ENCODE measurements around the gene SYTL2. TPM values are rescaled to one million over a fixed set of nuclear protein-coding genes. Genes with fewer than 3 reads are reported as not detected.

The SYTL2 gene
- total RNA-seq, 4 donors from 2014 or later = 140 to 1,280 (median 344) TPM

GRCh38 chr11:85758026-85758425 lies 52.9 kb downstream of the SYTL2 start:
- WGBS, 2 donors (ENCODE audit: low coverage in 1 of 2) = 80% methylated on average over 4 of the region's 4 CpGs; no CpG with 5 or more reads in 1 of the 2 donors
- DNase-seq = no peak
- Histone ChIP-seq H3K9me3 (no peaks in the 10 kb centered on the region), H3K4me1 (peaks cover 0 to 22% (median 11%) of the 10 kb centered on the region in 4 donors), H3K36me3 (no peaks in the 10 kb centered on the region), H3K4me3 (no peak overlapping the region), H3K27ac (peak overlapping the region; percentile 54 to 71 (median 69)), H3K27me3 (no peaks in the 10 kb centered on the region)
- intact Hi-C loops (cut with DNase I; ENCODE audit: low total_unique reads) = no loop called here
- in situ Hi-C loops (cut with MboI; ENCODE audit: low pct_ligation_motif_present in 1 of 4, low pct_unique_long_range_greater_than_20kb in 1 of 4, low sequenced_read_pairs in 3 of 4) = no loop called here
- TF ChIP-seq EP300 (IDR thresholded peaks at IDR 0.05; ENCODE audit: low read depth) (no peak), POLR2A (IDR thresholded peaks at IDR 0.05) (no peak), POLR2AphosphoS5 (IDR thresholded peaks at IDR 0.05) (no peak), CTCF (IDR thresholded peaks at IDR 0.05) (no peak)

GRCh38 chr11:85756401-85757200 lies 54.3 kb downstream of the SYTL2 start:
- no peaks in the 10 kb centered on the region for H3K27me3 ChIP-seq
- peak; percentile 78 for DNase-seq
- H3K4me3 ChIP-seq = no peak overlapping the region
- peak overlapping the region; percentile 54 to 71 (median 69) for H3K27ac ChIP-seq
- in situ Hi-C loops (cut with MboI; ENCODE audit: low pct_ligation_motif_present in 1 of 4, low pct_unique_long_range_greater_than_20kb in 1 of 4, low sequenced_read_pairs in 3 of 4) (no loop called here), intact Hi-C loops (cut with DNase I; ENCODE audit: low total_unique reads) (no loop called here)
- H3K4me1 ChIP-seq = peaks cover 0 to 22% (median 11%) of the 10 kb centered on the region in 4 donors
- WGBS, 2 donors (ENCODE audit: low coverage in 1 of 2) = 46 to 48% methylated on average over 5 to 6 of the region's 6 CpGs
- TF ChIP-seq POLR2A (IDR thresholded peaks at IDR 0.05) = no peak
- TF ChIP-seq CTCF (IDR thresholded peaks at IDR 0.05) = no peak
- no peak for TF ChIP-seq EP300 (IDR thresholded peaks at IDR 0.05; ENCODE audit: low read depth)
- peak in 2 of 3 donors; percentile 53 to 69 for TF ChIP-seq POLR2AphosphoS5 (IDR thresholded peaks at IDR 0.05)
- H3K9me3 ChIP-seq = no peaks in the 10 kb centered on the region
- H3K36me3 ChIP-seq = no peaks in the 10 kb centered on the region

- H3K27ac ChIP-seq = peak overlapping the region; percentile 54 to 71 (median 69)
These were observed 55.2 kb downstream of the SYTL2 start for GRCh38 chr11:85755701-85756100.

More at GRCh38 chr11:85755701-85756100, 55.2 kb downstream of the SYTL2 start:
- WGBS, 2 donors (ENCODE audit: low coverage in 1 of 2) = 58% methylated on average over 1 of the region's 1 CpG; no CpG with 5 or more reads in 1 of the 2 donors
- H3K36me3 ChIP-seq = no peaks in the 10 kb centered on the region
- no peak overlapping the region for H3K4me3 ChIP-seq
- in situ Hi-C loops (cut with MboI; ENCODE audit: low pct_ligation_motif_present in 1 of 4, low pct_unique_long_range_greater_than_20kb in 1 of 4, low sequenced_read_pairs in 3 of 4) = no loop called here
- no peaks in the 10 kb centered on the region for H3K9me3 ChIP-seq
- no peak for TF ChIP-seq POLR2AphosphoS5 (IDR thresholded peaks at IDR 0.05)
- no peak for TF ChIP-seq CTCF (IDR thresholded peaks at IDR 0.05)
- TF ChIP-seq EP300 (IDR thresholded peaks at IDR 0.05; ENCODE audit: low read depth) = no peak
- TF ChIP-seq POLR2A (IDR thresholded peaks at IDR 0.05) = no peak
- DNase-seq = no peak
- H3K27me3 ChIP-seq = no peaks in the 10 kb centered on the region
- intact Hi-C loops (cut with DNase I; ENCODE audit: low total_unique reads) = no loop called here
- peaks cover 0 to 22% (median 11%) of the 10 kb centered on the region in 4 donors for H3K4me1 ChIP-seq
